Fibroblast of lung (primary cell): Measurements from ENCODE around the gene XPR1. TPM values are rescaled to one million over a fixed set of nuclear protein-coding genes. Genes with fewer than 3 reads are reported as not detected.
A peak's percentile ranks its signal among the peaks of the same experiment; 100 is the strongest.
"Not testable (repeated sequence)": the region's sequence is repeated elsewhere in the genome, so short reads cannot be mapped to it uniquely, and the experiment has no call there.

Experiments used
- DNase-seq, 2 donors: peaks; one replicate each; pipeline versions ENCODE4 v3.0.0 to v3.0.0-alpha.2; 2010; ENCODE audit warnings: low read depth in 2 of 2
- H2AFZ ChIP-seq: 2 replicates; pipeline ENCODE4 v1.5.1; 2012; ENCODE audit warnings: low read length, control low read depth, inconsistent platforms
- H3K27ac ChIP-seq: 2 replicates; pipeline ENCODE4 v1.5.1; 2011; ENCODE audit warnings: low read length, control low read depth; ENCODE audit not compliant: insufficient read depth
- H3K27me3 ChIP-seq: 2 replicates; pipeline ENCODE4 v1.5.1; 2011; ENCODE audit warnings: mild to moderate bottlenecking, low read length; ENCODE audit not compliant: control insufficient read depth, insufficient read depth
- H3K36me3 ChIP-seq: 2 replicates; pipeline ENCODE4 v1.5.1; 2011; ENCODE audit warnings: low read length; ENCODE audit not compliant: control insufficient read depth, insufficient read depth
- H3K4me1 ChIP-seq: 2 replicates; pipeline ENCODE4 v1.5.1; 2011; ENCODE audit warnings: low read length; ENCODE audit not compliant: control insufficient read depth, insufficient read depth; ENCODE audit errors: extremely low read depth
- H3K4me2 ChIP-seq: 2 replicates; pipeline ENCODE4 v1.5.1; 2011; ENCODE audit warnings: low read length, control low read depth; ENCODE audit not compliant: insufficient read depth; ENCODE audit errors: extremely low read depth
- H3K4me3 ChIP-seq, 4 experiments: fragments of 200-600 bp in 1 of 4; sonication (generic) in 1 of 4; replicated peaks in 1 of 4; 2 replicates each; pipeline ENCODE4 v1.5.1; 2011 to 2016; ENCODE audit warnings: low read length in 4 of 4, low read depth in 3 of 4, mild to moderate bottlenecking in 3 of 4, control low read depth in 2 of 4, inconsistent platforms in 1 of 4, mixed read lengths in 1 of 4; ENCODE audit not compliant: insufficient read depth in 1 of 4; ENCODE audit errors: control extremely low read depth in 1 of 4
- H3K79me2 ChIP-seq: 2 replicates; pipeline ENCODE4 v1.5.1; 2012; ENCODE audit warnings: mild to moderate bottlenecking, low read length, inconsistent platforms; ENCODE audit not compliant: control insufficient read depth, insufficient read depth
- H3K9ac ChIP-seq: 2 replicates; pipeline ENCODE4 v1.5.1; 2011; ENCODE audit warnings: mild to moderate bottlenecking, low read length, control low read depth; ENCODE audit not compliant: insufficient read depth
- H3K9me3 ChIP-seq: 2 replicates; pipeline ENCODE4 v1.5.1; 2012; ENCODE audit warnings: low read depth, low read length; ENCODE audit not compliant: control insufficient read depth, insufficient read depth
- H4K20me1 ChIP-seq: 2 replicates; pipeline ENCODE4 v1.5.1; 2011; ENCODE audit warnings: low read length; ENCODE audit not compliant: control insufficient read depth, insufficient read depth; ENCODE audit errors: extremely low read depth
- EZH2 ChIP-seq: IDR thresholded peaks from 2 replicates; pipeline ENCODE4 v1.5.1; 2012; ENCODE audit warnings: low read length, control low read depth, mild to moderate bottlenecking; ENCODE audit errors: missing control alignments
- polyA plus RNA-seq, 2 donors: library from polyadenylated mRNA; depleted of rRNA in 1 of 2; stranded (reverse) in 1 of 2; unstranded in 1 of 2; fragments of >200 nt; gene quantifications; 2 replicates each; pipeline ENCODE4 v1.2.1, GENCODE V29; 2011 to 2012; ENCODE audit warnings: missing spikeins in 1 of 2
- total RNA-seq: library from RNA; depleted of rRNA; stranded (reverse); fragments of >200 nt; gene quantifications from 2 replicates; pipeline ENCODE4 v1.2.1, GENCODE V29; 2014
- TF ChIP-seq, protein P1 (sequence below), 2 donors: IDR thresholded peaks in 1 of 2; conservative IDR thresholded peaks in 1 of 2; 1 replicate in 1 of 2; 2 replicates in 1 of 2; pipeline ENCODE4 v1.5.1; 2011 to 2012; ENCODE audit warnings: low read length in 2 of 2, control low read depth in 1 of 2, inconsistent platforms in 1 of 2, low read depth in 1 of 2, mild to moderate bottlenecking in 1 of 2

Gene XPR1
- total and polyA plus RNA-seq, 2 donors (not counting 1 experiment from before 2014, with no cell fraction given): 18.4 to 31.5 TPM

DNA sequence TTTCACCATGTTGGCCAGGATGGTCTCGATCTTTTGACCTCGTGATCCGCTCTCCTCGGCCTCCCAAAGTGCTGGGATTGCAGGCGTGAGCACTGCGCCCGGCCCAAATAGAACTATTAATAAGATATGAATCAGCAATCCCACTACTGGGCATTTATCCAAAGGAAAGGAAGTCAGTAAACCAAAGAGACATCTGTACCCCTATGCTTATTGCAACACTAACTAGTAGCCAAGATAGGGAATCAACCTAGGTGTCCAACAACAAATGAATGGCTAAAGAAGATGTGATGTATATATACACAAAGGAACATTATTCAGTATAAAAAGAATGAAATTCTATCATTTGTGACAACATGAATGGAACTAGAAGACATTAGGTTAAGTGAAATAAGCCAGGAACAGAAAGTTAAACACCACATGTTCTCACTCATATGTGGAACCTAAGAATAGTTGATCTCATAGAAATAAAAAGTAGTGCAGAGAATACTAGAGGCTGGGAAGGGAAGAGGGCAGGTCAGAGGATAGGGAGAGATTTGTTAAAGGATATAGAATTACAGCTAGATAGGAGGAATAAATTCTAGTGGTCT, 48.8 kb downstream of the XPR1 start:
- Histone ChIP-seq H3K27ac (no peak overlapping the region), H3K4me2 (no peak overlapping the region), H3K4me1 (no peaks in the 10 kb centered on the region), H3K27me3 (no peaks in the 10 kb centered on the region), H3K36me3 (no peaks in the 10 kb centered on the region), H3K4me3 (no peak overlapping the region), H4K20me1 (no peaks in the 10 kb centered on the region), H3K9ac (no peak overlapping the region), H2AFZ (no peak overlapping the region), H3K79me2 (no peaks in the 10 kb centered on the region), H3K9me3 (no peaks in the 10 kb centered on the region)
- peak; percentile 82 to 93 for DNase-seq
- TF ChIP-seq EZH2: no peak
- TF ChIP-seq, protein P1, sequence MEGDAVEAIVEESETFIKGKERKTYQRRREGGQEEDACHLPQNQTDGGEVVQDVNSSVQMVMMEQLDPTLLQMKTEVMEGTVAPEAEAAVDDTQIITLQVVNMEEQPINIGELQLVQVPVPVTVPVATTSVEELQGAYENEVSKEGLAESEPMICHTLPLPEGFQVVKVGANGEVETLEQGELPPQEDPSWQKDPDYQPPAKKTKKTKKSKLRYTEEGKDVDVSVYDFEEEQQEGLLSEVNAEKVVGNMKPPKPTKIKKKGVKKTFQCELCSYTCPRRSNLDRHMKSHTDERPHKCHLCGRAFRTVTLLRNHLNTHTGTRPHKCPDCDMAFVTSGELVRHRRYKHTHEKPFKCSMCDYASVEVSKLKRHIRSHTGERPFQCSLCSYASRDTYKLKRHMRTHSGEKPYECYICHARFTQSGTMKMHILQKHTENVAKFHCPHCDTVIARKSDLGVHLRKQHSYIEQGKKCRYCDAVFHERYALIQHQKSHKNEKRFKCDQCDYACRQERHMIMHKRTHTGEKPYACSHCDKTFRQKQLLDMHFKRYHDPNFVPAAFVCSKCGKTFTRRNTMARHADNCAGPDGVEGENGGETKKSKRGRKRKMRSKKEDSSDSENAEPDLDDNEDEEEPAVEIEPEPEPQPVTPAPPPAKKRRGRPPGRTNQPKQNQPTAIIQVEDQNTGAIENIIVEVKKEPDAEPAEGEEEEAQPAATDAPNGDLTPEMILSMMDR (conservative IDR thresholded peaks at IDR 0.05 in 1 of 2, IDR thresholded peaks at IDR 0.05 in 1 of 2; ENCODE audit: low read depth in 1 of 2, low read length in 2 of 2): no peak

DNA sequence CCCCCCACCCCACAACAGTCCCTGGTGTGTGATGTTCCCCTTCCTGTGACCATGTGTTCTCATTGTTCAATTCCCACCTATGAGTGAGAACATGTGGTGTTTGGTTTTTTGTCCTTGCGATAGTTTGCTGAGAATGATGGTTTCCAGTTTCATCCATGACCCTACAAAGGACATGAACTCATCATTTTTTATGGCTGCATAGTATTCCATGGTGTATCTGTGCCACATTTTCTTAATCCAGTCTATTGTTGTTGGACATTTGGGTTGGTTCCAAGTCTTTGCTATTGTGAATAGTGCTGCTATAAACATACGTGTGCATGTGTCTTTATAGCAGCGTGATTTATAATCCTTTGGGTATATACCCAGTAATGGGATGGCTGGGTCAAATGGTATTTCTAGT, 51.3 kb downstream of the XPR1 start:
- not testable (repeated sequence) for H3K9ac ChIP-seq, H3K4me1 ChIP-seq, H3K27me3 ChIP-seq, H3K27ac ChIP-seq, H3K4me2 ChIP-seq, H2AFZ ChIP-seq, H3K9me3 ChIP-seq, DNase-seq, H4K20me1 ChIP-seq, H3K79me2 ChIP-seq, H3K36me3 ChIP-seq, H3K4me3 ChIP-seq

DNA sequence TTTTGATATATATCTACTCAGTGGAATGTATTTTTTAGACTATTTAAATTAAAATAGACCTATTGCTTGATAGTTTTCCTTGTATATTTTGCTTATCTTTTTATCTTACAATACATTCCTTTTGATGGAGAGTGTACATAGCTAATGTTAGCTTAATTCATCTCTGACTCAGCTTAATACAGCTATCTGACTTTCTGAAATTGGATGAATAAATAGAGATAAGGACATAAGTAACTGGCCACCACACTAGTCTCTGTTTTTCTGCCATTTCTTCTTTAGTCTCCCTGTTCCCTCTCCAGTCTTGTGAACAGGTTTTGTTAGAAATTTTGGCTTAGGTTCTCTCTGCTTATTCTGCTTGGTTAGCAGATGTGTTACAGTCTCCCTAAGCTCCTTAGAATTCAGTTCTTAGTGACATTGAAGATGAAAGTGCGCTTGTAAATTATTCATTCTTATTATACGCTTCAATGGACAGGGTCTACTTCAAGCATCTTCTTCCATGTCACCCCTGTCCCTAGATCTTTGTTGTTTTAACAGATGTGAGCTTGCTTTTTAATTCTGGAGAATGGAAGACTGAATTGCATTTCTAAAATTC, 59.6 kb downstream of the XPR1 start:
- peak in 1 of 2 donors; percentile 60 for DNase-seq
- no peaks in the 10 kb centered on the region for H3K4me1 ChIP-seq
- no peaks in the 10 kb centered on the region for H3K36me3 ChIP-seq
- H3K27me3 ChIP-seq: no peaks in the 10 kb centered on the region
- H3K4me2 ChIP-seq: no peak overlapping the region
- no peak overlapping the region for H2AFZ ChIP-seq
- H3K9me3 ChIP-seq: no peaks in the 10 kb centered on the region
- H3K27ac ChIP-seq: no peak overlapping the region
- no peak for TF ChIP-seq EZH2
- TF ChIP-seq, protein P1 (conservative IDR thresholded peaks at IDR 0.05 in 1 of 2, IDR thresholded peaks at IDR 0.05 in 1 of 2; ENCODE audit: low read depth in 1 of 2, low read length in 2 of 2): no peak
- H3K4me3 ChIP-seq: no peak overlapping the region
- no peaks in the 10 kb centered on the region for H4K20me1 ChIP-seq
- no peaks in the 10 kb centered on the region for H3K79me2 ChIP-seq
- no peak overlapping the region for H3K9ac ChIP-seq
